K562 (cell line): Measurements from ENCODE around the gene MC4R.
"Not testable (repeated sequence)": the region's sequence is repeated elsewhere in the genome, so short reads cannot be mapped to it uniquely, and the experiment has no call there.

Experiments
- HMGXB4 ChIP-seq: sonication (generic); formaldehyde crosslinking; IDR thresholded peaks from 2 replicates; pipeline ENCODE4 v1.8.1; 2023; ENCODE audit warnings: mild to moderate bottlenecking, missing genetic modification reagents
- TCF7 ChIP-seq: sonication (generic); IDR thresholded peaks from 2 replicates; pipeline ENCODE4 v1.6.1; 2016; ENCODE audit warnings: antibody characterized with exemption, borderline replicate concordance
- TF ChIP-seq, protein P1 (sequence below): IDR thresholded peaks from 2 replicates; pipeline ENCODE4 v1.6.1; 2011; ENCODE audit warnings: borderline replicate concordance, low read depth, mild to moderate bottlenecking, moderate library complexity, low read length; ENCODE audit not compliant: insufficient read depth, poor library complexity, severe bottlenecking

GRCh38 chr18:60422306-60422705 lies 49.7 kb upstream of the MC4R start:
- not testable (repeated sequence) for TF ChIP-seq TCF7; HMGXB4 (CRISPR knock-in tag)
- TF ChIP-seq, protein P1, sequence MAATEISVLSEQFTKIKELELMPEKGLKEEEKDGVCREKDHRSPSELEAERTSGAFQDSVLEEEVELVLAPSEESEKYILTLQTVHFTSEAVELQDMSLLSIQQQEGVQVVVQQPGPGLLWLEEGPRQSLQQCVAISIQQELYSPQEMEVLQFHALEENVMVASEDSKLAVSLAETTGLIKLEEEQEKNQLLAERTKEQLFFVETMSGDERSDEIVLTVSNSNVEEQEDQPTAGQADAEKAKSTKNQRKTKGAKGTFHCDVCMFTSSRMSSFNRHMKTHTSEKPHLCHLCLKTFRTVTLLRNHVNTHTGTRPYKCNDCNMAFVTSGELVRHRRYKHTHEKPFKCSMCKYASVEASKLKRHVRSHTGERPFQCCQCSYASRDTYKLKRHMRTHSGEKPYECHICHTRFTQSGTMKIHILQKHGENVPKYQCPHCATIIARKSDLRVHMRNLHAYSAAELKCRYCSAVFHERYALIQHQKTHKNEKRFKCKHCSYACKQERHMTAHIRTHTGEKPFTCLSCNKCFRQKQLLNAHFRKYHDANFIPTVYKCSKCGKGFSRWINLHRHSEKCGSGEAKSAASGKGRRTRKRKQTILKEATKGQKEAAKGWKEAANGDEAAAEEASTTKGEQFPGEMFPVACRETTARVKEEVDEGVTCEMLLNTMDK = not testable (repeated sequence)
